Nephron progenitor cell (in vitro differentiated cells): ENCODE results near the gene RTN4R.
"Not testable (repeated sequence)": the region's sequence is repeated elsewhere in the genome, so short reads cannot be mapped to it uniquely, and the experiment has no call there.

Experiments used
- DNase-seq: peaks from one replicate; pipeline ENCODE4 v3.0.0; 2021
- H3K27ac Mint-ChIP-seq: 2 replicates; pipeline ENCODE4 v1.8.0; 2021; ENCODE audit warnings: mild to moderate bottlenecking, moderate library complexity, mixed read lengths
- H3K27me3 Mint-ChIP-seq: 2 replicates; pipeline ENCODE4 v1.8.0; 2021; ENCODE audit warnings: mild to moderate bottlenecking, low read depth, mixed read lengths; ENCODE audit not compliant: poor library complexity
- H3K36me3 Mint-ChIP-seq: 2 replicates; pipeline ENCODE4 v1.8.0; 2021; ENCODE audit warnings: low read depth, mixed read lengths
- H3K4me1 Mint-ChIP-seq: 2 replicates; pipeline ENCODE4 v1.8.0; 2021; ENCODE audit warnings: mixed read lengths
- H3K4me3 Mint-ChIP-seq: 2 replicates; pipeline ENCODE4 v1.8.0; 2021; ENCODE audit warnings: mild to moderate bottlenecking, moderate library complexity, mixed read lengths
- H3K9me3 Mint-ChIP-seq: 2 replicates; pipeline ENCODE4 v1.8.0; 2021; ENCODE audit warnings: mild to moderate bottlenecking, moderate library complexity, mixed read lengths
- TF ChIP-seq, protein P1 (sequence below): fragments of 200-600 bp; sonication (generic); IDR thresholded peaks from 2 replicates; pipeline ENCODE4 v1.5.0; 2021; ENCODE audit warnings: antibody characterized with exemption

RTN4R gene

DNA sequence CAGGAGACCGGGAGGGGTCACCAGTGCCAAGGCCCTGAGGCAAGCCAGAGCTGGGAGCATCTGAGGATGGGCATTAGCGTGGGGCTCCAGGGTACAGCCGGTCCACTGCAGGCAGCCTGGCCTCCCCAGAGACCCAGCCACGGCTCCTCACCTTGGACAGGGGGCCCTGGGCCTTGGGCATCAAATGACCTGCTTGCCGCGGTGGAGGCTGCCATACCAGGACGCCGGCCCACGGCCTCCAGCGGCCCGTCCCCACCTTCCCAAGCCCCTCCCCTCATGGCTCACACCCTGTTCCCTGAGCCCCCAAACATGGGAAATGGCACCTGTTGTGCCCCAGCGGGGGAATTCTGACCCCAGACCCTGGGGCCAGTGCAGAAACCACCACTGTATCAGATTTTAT, 12.7 kb upstream of the RTN4R start:
- Mint-ChIP-seq H3K36me3 (no peaks in the 10 kb centered on the region), H3K9me3 (no peaks in the 10 kb centered on the region), H3K27ac (no peak overlapping the region), H3K4me1 (no peaks in the 10 kb centered on the region), H3K4me3 (no peak overlapping the region), H3K27me3 (peaks cover 7% of the 10 kb centered on the region)
- DNase-seq: no peak
- TF ChIP-seq, protein P1, sequence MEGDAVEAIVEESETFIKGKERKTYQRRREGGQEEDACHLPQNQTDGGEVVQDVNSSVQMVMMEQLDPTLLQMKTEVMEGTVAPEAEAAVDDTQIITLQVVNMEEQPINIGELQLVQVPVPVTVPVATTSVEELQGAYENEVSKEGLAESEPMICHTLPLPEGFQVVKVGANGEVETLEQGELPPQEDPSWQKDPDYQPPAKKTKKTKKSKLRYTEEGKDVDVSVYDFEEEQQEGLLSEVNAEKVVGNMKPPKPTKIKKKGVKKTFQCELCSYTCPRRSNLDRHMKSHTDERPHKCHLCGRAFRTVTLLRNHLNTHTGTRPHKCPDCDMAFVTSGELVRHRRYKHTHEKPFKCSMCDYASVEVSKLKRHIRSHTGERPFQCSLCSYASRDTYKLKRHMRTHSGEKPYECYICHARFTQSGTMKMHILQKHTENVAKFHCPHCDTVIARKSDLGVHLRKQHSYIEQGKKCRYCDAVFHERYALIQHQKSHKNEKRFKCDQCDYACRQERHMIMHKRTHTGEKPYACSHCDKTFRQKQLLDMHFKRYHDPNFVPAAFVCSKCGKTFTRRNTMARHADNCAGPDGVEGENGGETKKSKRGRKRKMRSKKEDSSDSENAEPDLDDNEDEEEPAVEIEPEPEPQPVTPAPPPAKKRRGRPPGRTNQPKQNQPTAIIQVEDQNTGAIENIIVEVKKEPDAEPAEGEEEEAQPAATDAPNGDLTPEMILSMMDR: no peak

DNA sequence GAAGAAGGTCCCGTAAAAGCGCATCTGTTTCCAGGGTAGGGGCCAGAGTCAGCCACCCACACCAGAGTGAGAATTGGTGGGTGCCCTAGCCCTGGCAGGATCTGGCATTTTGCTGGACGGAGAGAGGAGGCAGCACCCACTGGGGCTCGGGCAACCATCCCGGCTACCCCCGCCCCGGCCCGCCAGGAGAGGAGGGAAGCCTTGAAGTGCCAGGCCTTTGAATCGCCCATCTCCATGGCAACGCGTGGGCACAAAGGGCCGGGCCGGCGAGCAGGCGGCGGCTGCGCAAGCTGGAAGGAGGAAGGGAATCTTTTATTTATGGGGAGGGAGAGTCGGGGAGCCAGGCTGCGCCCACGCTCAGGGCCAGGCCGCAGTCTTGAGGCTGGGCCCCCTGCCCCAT, 12.0 kb upstream of the RTN4R start:
- H3K9me3 Mint-ChIP-seq, H3K27ac Mint-ChIP-seq, H3K4me3 Mint-ChIP-seq, DNase-seq, H3K27me3 Mint-ChIP-seq, H3K36me3 Mint-ChIP-seq, H3K4me1 Mint-ChIP-seq: not testable (repeated sequence)

DNA sequence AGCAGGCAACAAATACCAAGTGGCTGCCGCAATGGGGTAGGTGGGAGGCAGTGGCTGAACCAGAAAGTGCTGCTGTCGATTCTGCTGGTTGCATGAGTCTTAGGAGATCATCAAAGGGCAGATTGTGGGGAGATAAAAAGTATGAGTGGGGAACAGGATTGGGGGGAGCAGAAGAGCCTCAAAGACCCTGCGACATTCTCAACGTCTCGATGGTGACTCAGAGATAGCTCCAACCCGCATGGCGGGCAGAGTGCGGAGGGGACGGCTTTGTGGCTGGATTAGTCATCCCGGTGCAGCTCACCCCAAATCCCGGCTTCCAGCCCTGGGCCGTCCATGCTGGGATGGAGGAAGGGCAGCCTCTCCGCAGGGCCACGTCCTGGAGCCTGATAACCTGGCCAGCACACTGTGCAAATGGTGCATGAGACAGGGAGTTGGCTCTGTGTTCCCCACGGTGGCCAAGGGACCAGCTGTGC, 11.6 kb upstream of the RTN4R start:
- Mint-ChIP-seq H3K27ac (no peak overlapping the region), H3K4me3 (no peak overlapping the region), H3K27me3 (peaks cover 9% of the 10 kb centered on the region), H3K36me3 (no peaks in the 10 kb centered on the region), H3K4me1 (no peaks in the 10 kb centered on the region), H3K9me3 (no peaks in the 10 kb centered on the region)
- TF ChIP-seq, protein P1: no peak
- no peak for DNase-seq

DNA sequence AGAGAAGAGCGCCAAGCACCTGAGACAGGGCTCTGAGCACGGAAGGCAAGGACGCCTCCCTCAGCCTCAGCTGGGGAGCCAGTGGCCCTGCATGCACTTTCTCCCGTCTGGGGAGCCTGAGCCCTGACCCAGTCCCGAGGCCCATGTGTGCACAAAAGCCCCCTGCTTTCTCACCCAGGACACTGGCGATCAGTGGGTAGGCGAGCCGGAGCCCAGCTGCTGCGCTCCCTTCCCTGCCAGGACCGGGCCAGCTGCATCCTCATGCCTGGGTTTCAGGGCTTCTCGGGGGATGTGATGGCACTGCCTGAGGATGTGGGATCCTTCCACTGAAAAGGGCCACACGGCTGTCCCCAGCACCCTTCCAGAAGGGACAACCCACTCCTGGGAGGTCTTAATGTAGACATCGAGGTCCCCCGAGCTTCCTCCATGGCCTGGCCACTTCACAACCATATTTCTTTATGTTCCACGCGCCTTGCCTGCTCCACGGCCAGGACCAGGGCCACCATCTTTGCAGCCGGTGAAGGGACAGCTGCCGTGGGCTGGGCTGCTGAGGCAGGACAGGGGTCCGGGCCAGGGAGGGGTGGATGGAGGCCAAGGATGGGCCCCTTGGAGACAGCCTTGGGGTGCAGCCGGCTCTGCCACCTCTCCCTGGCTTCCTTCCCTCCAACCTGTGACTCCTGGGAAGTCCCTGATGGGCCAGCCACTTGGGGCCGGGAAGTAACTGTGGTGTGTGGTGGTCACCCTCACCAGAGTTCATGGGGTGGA, 10.8 kb upstream of the RTN4R start:
- H3K4me1 Mint-ChIP-seq, H3K9me3 Mint-ChIP-seq, H3K27ac Mint-ChIP-seq, DNase-seq, H3K36me3 Mint-ChIP-seq, H3K27me3 Mint-ChIP-seq, H3K4me3 Mint-ChIP-seq: not testable (repeated sequence)

DNA sequence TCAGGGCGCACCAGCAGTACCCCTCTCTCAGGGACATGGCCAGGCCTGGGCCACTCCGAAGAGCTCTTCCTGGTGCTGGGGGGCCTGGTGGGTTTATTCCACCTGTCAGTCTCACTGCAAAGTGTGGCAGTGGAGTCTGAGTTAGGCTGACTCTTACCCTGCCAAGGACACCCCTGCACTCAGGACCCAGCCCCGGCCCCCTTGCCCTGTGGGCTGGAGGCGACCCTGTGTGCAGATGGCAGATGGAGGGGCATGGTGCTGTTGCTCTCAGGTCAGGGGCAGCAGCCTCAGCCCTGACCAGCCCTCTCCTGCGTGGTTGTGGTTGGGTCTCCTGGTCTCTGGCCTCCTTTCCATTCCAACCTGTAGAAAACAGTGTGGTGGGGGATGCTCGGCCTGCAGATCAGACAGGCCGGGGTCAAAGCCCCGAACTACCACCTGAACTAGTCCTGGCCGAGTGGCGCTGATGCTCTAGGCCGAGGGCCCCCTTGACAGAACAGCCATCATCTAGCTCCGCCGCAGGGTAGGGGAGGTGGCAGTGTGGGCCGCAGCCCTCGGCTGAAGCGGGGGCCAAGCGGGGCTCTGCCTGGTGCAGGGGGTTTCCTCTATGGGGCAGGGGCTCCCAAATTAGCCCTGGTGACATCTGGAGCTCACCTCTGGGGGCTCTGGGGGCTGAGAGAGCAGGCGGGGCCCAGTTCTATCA, 10.0 kb upstream of the RTN4R start:
- H3K36me3 Mint-ChIP-seq, H3K9me3 Mint-ChIP-seq, H3K4me3 Mint-ChIP-seq, DNase-seq, H3K27ac Mint-ChIP-seq, H3K27me3 Mint-ChIP-seq, H3K4me1 Mint-ChIP-seq: not testable (repeated sequence)

DNA sequence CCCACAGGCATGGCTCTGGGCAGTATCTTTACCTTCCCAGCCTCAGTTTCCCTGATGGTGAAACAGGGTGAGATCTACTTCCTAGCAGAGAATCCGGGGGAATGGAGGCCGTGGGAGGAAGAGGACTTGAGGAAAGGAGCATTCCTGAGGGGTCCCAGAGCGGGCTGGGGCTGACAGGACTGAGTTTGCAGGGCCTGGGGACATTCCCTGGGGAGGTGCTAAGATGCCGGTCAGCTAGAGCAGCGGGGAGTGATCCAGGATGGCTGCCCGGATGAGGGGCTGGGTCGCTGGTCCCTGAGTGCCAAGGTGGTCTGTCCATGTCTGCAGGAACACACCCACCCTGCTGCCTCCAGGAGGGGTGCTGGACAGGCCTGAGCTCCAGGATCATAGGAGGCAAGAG, 8.3 kb upstream of the RTN4R start:
- Mint-ChIP-seq H3K9me3 (no peaks in the 10 kb centered on the region), H3K36me3 (no peaks in the 10 kb centered on the region), H3K4me1 (no peaks in the 10 kb centered on the region), H3K27me3 (peaks cover 8% of the 10 kb centered on the region), H3K27ac (no peak overlapping the region), H3K4me3 (no peak overlapping the region)
- TF ChIP-seq, protein P1: no peak
- DNase-seq: no peak

DNA sequence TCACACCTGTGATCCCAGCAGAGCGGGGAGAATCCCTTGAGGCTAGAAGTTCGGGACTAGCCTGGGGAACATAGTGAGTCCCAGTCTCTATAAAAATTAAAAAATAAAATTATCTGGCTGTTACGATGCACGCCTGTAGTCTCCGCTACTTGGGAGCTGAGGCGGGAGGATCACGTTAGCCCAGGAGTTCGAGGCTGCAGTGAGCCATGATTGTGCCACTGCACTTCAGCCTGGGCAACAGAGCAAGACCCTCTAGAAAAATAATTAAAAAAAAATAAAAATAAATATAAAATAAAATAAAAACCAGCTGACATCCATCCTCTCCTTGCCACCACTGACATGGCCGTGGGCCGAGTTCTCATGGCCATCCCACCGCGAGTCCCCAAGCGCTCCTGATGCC, 7.7 kb upstream of the RTN4R start:
- Mint-ChIP-seq H3K36me3 (no peaks in the 10 kb centered on the region), H3K9me3 (no peaks in the 10 kb centered on the region)

DNA sequence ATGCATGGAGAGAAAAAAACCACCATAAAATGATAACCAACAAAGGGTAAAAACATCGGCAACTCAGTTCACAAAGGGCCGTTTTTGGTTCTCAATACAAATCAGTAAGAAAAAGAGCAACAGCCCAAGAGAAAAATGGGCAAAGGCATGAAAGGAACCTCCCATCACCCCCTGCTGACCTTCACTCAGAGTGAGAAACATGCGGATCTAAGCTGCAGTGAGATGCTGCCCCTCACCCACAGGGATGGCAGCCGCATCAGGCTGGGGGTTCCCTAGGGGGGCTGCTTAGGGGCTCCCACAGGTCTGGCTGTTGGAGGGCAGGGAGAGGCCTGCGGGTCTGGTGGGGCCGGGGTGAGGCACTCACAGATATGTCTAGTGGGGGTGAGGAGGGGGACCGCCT, 7.2 kb upstream of the RTN4R start:
- H3K4me1 Mint-ChIP-seq, DNase-seq, H3K36me3 Mint-ChIP-seq, H3K4me3 Mint-ChIP-seq, H3K27ac Mint-ChIP-seq, H3K27me3 Mint-ChIP-seq, H3K9me3 Mint-ChIP-seq: not testable (repeated sequence)

More for the DNA sequence above, 7.7 kb upstream of the RTN4R start:
- Mint-ChIP-seq H3K4me1 (no peaks in the 10 kb centered on the region), H3K27ac (no peak overlapping the region), H3K27me3 (peaks cover 8% of the 10 kb centered on the region), H3K4me3 (no peak overlapping the region)
- no peak for DNase-seq
- TF ChIP-seq, protein P1: no peak

DNA sequence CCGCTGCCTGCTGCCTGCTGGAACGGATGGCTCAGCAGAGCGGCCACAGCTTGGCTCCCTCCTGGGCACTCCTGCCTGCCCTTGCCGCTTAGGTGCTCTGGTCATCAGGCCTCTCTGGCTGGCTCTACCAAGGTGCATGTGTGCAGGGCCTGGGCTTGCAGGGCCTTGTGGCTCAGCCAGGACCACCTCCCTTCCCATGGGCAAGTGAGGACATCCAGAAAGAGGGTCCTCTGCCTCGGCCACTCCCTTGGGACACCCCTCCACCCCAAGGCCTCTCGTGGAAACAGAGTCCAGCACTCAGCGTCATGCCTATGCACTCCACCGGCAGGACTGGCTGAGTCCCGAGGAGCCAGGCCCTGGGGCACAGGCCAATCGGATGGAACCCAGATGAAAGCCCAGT, 6.3 kb upstream of the RTN4R start:
- H3K4me3 Mint-ChIP-seq, H3K27me3 Mint-ChIP-seq, H3K9me3 Mint-ChIP-seq, H3K36me3 Mint-ChIP-seq, DNase-seq, H3K4me1 Mint-ChIP-seq, H3K27ac Mint-ChIP-seq: not testable (repeated sequence)
